ENCODE results near the gene KDELR3.

The KDELR3 gene

GRCh38 chr22:38431266-38432010 lies 36.5 kb upstream of the KDELR3 start:
- no peak for DNase-seq (ENCODE audit: low read depth, low spot score)
- Histone ChIP-seq H3K9ac (ENCODE audit: insufficient read length, low read depth) (peak overlapping the region; percentile 42), H3K4me3 (ENCODE audit: insufficient read length, low read depth) (no peak overlapping the region), H3K36me3 (ENCODE audit: insufficient read depth, insufficient read length, low read length) (no peaks in the 10 kb centered on the region), H3K4me1 (ENCODE audit: insufficient read depth, insufficient read length) (peaks cover 8% of the 10 kb centered on the region), H3K9me3 (ENCODE audit: insufficient read depth, low read length) (no peaks in the 10 kb centered on the region), H3K27me3 (ENCODE audit: insufficient read depth, insufficient read length) (no peaks in the 10 kb centered on the region)
- no peak for TF ChIP-seq SUZ12 (IDR thresholded peaks at IDR 0.05; ENCODE audit: extremely low read depth, insufficient read depth, insufficient read length)
- TF ChIP-seq ZNF274 (IDR thresholded peaks at IDR 0.05; ENCODE audit: low read depth, low read length) = no peak
- TF ChIP-seq YY1 (IDR thresholded peaks at IDR 0.05; ENCODE audit: insufficient read depth, insufficient read length) = no peak

DNA sequence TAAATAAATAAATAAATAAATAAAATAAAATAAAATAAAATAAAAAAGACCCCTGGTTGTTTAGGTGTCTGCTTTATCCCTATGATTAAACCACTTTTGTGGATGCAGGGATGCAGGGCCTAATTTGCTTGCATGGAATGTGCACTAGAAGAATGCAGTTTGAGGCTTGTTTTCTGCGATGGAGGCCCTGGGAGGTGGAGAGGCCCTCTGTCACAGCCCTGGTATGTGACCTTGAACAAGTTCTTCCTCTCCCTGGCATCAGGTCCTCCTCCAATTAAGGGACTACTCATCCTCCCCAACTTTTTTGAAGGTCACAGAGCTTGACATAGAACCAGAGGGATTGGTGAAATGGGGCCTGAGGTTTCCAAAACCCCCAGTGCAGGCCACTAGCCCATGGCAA lies 35.6 kb upstream of the KDELR3 start:
- no peak overlapping the region for H3K9ac ChIP-seq (ENCODE audit: insufficient read length, low read depth)
- peaks cover 8% of the 10 kb centered on the region for H3K4me1 ChIP-seq (ENCODE audit: insufficient read depth, insufficient read length)
- H3K4me3 ChIP-seq (ENCODE audit: insufficient read length, low read depth) = no peak overlapping the region
- no peaks in the 10 kb centered on the region for H3K27me3 ChIP-seq (ENCODE audit: insufficient read depth, insufficient read length)
- no peak for TF ChIP-seq YY1 (IDR thresholded peaks at IDR 0.05; ENCODE audit: insufficient read depth, insufficient read length)
- TF ChIP-seq SUZ12 (IDR thresholded peaks at IDR 0.05; ENCODE audit: extremely low read depth, insufficient read depth, insufficient read length) = no peak
- no peak for TF ChIP-seq ZNF274 (IDR thresholded peaks at IDR 0.05; ENCODE audit: low read depth, low read length)
- H3K36me3 ChIP-seq (ENCODE audit: insufficient read depth, insufficient read length, low read length) = no peaks in the 10 kb centered on the region
- no peak for DNase-seq (ENCODE audit: low read depth, low spot score)
- H3K9me3 ChIP-seq (ENCODE audit: insufficient read depth, low read length) = no peaks in the 10 kb centered on the region

GRCh38 chr22:38433871-38434270 lies 34.0 kb upstream of the KDELR3 start:
- Histone ChIP-seq H3K4me1 (ENCODE audit: insufficient read depth, insufficient read length) (peaks cover 8% of the 10 kb centered on the region), H3K36me3 (ENCODE audit: insufficient read depth, insufficient read length, low read length) (no peaks in the 10 kb centered on the region), H3K9me3 (ENCODE audit: insufficient read depth, low read length) (no peaks in the 10 kb centered on the region), H3K4me3 (ENCODE audit: insufficient read length, low read depth) (no peak overlapping the region), H3K9ac (ENCODE audit: insufficient read length, low read depth) (no peak overlapping the region), H3K27me3 (ENCODE audit: insufficient read depth, insufficient read length) (no peaks in the 10 kb centered on the region)
- no peak for TF ChIP-seq YY1 (IDR thresholded peaks at IDR 0.05; ENCODE audit: insufficient read depth, insufficient read length)
- no peak for TF ChIP-seq ZNF274 (IDR thresholded peaks at IDR 0.05; ENCODE audit: low read depth, low read length)
- no peak for TF ChIP-seq SUZ12 (IDR thresholded peaks at IDR 0.05; ENCODE audit: extremely low read depth, insufficient read depth, insufficient read length)
- no peak for DNase-seq (ENCODE audit: low read depth, low spot score)

DNA sequence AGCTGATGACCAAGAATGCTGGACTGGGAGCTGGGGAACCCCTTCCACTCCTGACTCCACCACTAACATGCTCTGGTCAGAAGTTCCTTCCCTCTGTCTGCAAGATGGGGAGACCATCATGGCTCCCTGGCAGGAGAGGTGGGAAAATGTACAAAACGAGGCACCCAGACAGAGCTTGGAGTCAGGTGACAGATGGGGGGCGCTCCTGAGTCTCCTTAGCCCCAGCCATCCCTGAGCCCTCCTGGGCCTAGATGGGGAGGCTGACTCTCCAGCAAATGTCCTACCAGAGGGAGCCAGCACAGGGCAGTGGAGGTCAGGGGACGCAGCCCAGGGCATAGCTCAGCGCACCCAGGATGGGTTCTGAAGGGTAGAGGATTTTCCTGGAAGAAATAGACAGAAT lies 32.9 kb upstream of the KDELR3 start:
- H3K9me3 ChIP-seq (ENCODE audit: insufficient read depth, low read length) = no peaks in the 10 kb centered on the region
- H3K4me3 ChIP-seq (ENCODE audit: insufficient read length, low read depth) = no peak overlapping the region
- no peaks in the 10 kb centered on the region for H3K36me3 ChIP-seq (ENCODE audit: insufficient read depth, insufficient read length, low read length)
- TF ChIP-seq SUZ12 (IDR thresholded peaks at IDR 0.05; ENCODE audit: extremely low read depth, insufficient read depth, insufficient read length) = no peak
- TF ChIP-seq YY1 (IDR thresholded peaks at IDR 0.05; ENCODE audit: insufficient read depth, insufficient read length) = no peak
- TF ChIP-seq ZNF274 (IDR thresholded peaks at IDR 0.05; ENCODE audit: low read depth, low read length) = no peak
- peaks cover 8% of the 10 kb centered on the region for H3K4me1 ChIP-seq (ENCODE audit: insufficient read depth, insufficient read length)
- no peak overlapping the region for H3K9ac ChIP-seq (ENCODE audit: insufficient read length, low read depth)
- no peaks in the 10 kb centered on the region for H3K27me3 ChIP-seq (ENCODE audit: insufficient read depth, insufficient read length)
- DNase-seq (ENCODE audit: low read depth, low spot score) = no peak

DNA sequence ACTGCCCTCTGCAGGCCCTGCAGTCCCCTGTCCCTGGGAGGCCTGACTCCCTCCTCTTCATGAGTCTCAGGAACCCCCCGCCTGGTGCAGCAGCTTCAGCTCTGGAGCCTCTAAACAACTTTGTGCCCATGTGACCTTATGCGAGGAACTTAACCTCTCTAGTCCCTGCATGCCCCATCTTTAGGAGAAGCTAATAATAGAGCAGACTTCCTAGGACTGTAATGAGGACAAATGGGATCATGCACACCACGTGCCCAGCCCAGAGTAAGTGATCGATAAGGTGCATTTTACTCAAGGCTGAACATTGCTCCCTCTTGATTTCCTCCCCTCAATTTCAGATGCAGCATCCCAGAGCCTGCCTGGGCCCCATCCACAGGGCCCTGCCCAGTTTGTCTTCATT lies 31.9 kb upstream of the KDELR3 start:
- Histone ChIP-seq H3K4me3 (ENCODE audit: insufficient read length, low read depth) (no peak overlapping the region), H3K27me3 (ENCODE audit: insufficient read depth, insufficient read length) (no peaks in the 10 kb centered on the region), H3K9ac (ENCODE audit: insufficient read length, low read depth) (no peak overlapping the region), H3K36me3 (ENCODE audit: insufficient read depth, insufficient read length, low read length) (no peaks in the 10 kb centered on the region), H3K4me1 (ENCODE audit: insufficient read depth, insufficient read length) (peaks cover 4% of the 10 kb centered on the region), H3K9me3 (ENCODE audit: insufficient read depth, low read length) (no peaks in the 10 kb centered on the region)
- DNase-seq (ENCODE audit: low read depth, low spot score) = no peak
- no peak for TF ChIP-seq ZNF274 (IDR thresholded peaks at IDR 0.05; ENCODE audit: low read depth, low read length)
- TF ChIP-seq YY1 (IDR thresholded peaks at IDR 0.05; ENCODE audit: insufficient read depth, insufficient read length) = no peak
- no peak for TF ChIP-seq SUZ12 (IDR thresholded peaks at IDR 0.05; ENCODE audit: extremely low read depth, insufficient read depth, insufficient read length)

GRCh38 chr22:38436629-38437395 lies 31.1 kb upstream of the KDELR3 start:
- no peaks in the 10 kb centered on the region for H3K9me3 ChIP-seq (ENCODE audit: insufficient read depth, low read length)
- no peak for DNase-seq (ENCODE audit: low read depth, low spot score)
- peaks cover 2% of the 10 kb centered on the region for H3K4me1 ChIP-seq (ENCODE audit: insufficient read depth, insufficient read length)
- H3K36me3 ChIP-seq (ENCODE audit: insufficient read depth, insufficient read length, low read length) = no peaks in the 10 kb centered on the region
- no peak overlapping the region for H3K9ac ChIP-seq (ENCODE audit: insufficient read length, low read depth)
- no peaks in the 10 kb centered on the region for H3K27me3 ChIP-seq (ENCODE audit: insufficient read depth, insufficient read length)
- no peak overlapping the region for H3K4me3 ChIP-seq (ENCODE audit: insufficient read length, low read depth)
- TF ChIP-seq SUZ12 (IDR thresholded peaks at IDR 0.05; ENCODE audit: extremely low read depth, insufficient read depth, insufficient read length) (no peak), YY1 (IDR thresholded peaks at IDR 0.05; ENCODE audit: insufficient read depth, insufficient read length) (no peak), ZNF274 (IDR thresholded peaks at IDR 0.05; ENCODE audit: low read depth, low read length) (no peak)

DNA sequence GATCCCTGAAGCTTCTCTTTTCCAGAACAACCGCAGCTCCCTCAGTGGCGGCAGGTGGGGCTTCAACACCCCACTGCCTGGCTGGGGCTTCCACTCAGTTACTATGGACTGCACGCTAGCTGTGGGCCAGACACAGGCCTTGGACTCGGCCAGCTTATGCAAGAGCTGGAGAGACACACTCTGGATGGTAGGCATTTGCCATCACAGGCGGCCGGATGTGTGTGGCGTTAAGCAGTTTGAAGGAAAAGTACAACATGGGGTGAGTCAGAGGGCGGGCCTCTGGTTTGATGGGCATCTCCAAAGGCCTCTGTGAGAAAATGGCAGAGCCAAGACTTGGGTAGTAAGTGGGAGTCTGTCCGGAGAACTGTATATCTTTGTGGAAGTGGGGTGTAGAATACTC lies 30.5 kb upstream of the KDELR3 start:
- DNase-seq (ENCODE audit: low read depth, low spot score) = no peak
- H3K4me1 ChIP-seq (ENCODE audit: insufficient read depth, insufficient read length) = peaks cover 2% of the 10 kb centered on the region
- TF ChIP-seq YY1 (IDR thresholded peaks at IDR 0.05; ENCODE audit: insufficient read depth, insufficient read length) (no peak), SUZ12 (IDR thresholded peaks at IDR 0.05; ENCODE audit: extremely low read depth, insufficient read depth, insufficient read length) (no peak), ZNF274 (IDR thresholded peaks at IDR 0.05; ENCODE audit: low read depth, low read length) (no peak)

More for the DNA sequence above, 30.5 kb upstream of the KDELR3 start:
- Histone ChIP-seq H3K4me3 (ENCODE audit: insufficient read length, low read depth) (no peak overlapping the region), H3K27me3 (ENCODE audit: insufficient read depth, insufficient read length) (no peaks in the 10 kb centered on the region), H3K9me3 (ENCODE audit: insufficient read depth, low read length) (no peaks in the 10 kb centered on the region), H3K36me3 (ENCODE audit: insufficient read depth, insufficient read length, low read length) (no peaks in the 10 kb centered on the region), H3K9ac (ENCODE audit: insufficient read length, low read depth) (no peak overlapping the region)
